Central memory CD8-positive, alpha-beta T cell (primary cell): ENCODE measurements around the gene MYF5.

Source experiments
- ATAC-seq: fragments of 150-1000 bp; cut with Tn5 transposase; replicated peaks from 2 replicates; pipeline ENCODE4 v1.10.0; 2022; ENCODE audit warnings: mild to moderate bottlenecking, moderate FRiP score, moderate number of reproducible peaks; ENCODE audit not compliant: poor library complexity, severe bottlenecking; ENCODE audit errors: extremely low read depth
- DNase-seq, 2 donors: peaks; one replicate each; pipeline ENCODE4 v3.0.0; 2021; ENCODE audit warnings: low spot score in 2 of 2
- H3K27ac Mint-ChIP-seq: one replicate; pipeline ENCODE4 v1.8.0; 2022; ENCODE audit warnings: low read depth, mild to moderate bottlenecking, moderate library complexity, mixed read lengths
- H3K27me3 Mint-ChIP-seq: one replicate; pipeline ENCODE4 v1.8.0; 2022; ENCODE audit warnings: mixed read lengths
- H3K36me3 Mint-ChIP-seq: one replicate; pipeline ENCODE4 v1.8.0; 2022; ENCODE audit warnings: mild to moderate bottlenecking, moderate library complexity, mixed read lengths; ENCODE audit not compliant: insufficient read depth
- H3K4me1 Mint-ChIP-seq: one replicate; pipeline ENCODE4 v1.8.0; 2022; ENCODE audit warnings: mixed read lengths
- H3K4me3 Mint-ChIP-seq: one replicate; pipeline ENCODE4 v1.8.0; 2022; ENCODE audit warnings: mild to moderate bottlenecking, moderate library complexity, mixed read lengths
- H3K9me3 Mint-ChIP-seq: one replicate; pipeline ENCODE4 v1.8.0; 2022; ENCODE audit warnings: mixed read lengths

MYF5 gene

DNA sequence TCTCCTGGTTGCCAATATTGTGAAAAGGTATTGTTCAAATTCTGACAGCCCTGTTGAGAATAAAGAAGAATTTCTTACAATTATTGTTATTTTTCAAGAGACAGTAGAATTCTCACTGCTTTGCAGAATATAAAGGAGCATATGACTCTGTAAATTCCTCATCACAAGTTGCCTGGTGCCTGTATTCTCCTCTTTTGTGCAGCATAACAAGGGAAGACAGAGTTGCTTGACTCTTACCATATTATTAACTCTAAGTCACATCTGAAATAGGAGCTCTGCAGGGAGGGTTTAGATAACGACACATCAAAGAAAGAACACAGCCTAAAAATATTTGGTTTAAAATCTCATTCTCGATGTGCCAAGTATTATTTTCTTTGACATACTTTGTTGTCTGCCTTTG, 31.1 kb downstream of the MYF5 start:
- DNase-seq: no peak
- Mint-ChIP-seq H3K9me3 (peaks cover 42% of the 10 kb centered on the region), H3K4me3 (no peak overlapping the region), H3K27me3 (no peaks in the 10 kb centered on the region), H3K36me3 (peaks cover 4% of the 10 kb centered on the region), H3K4me1 (no peaks in the 10 kb centered on the region), H3K27ac (no peak overlapping the region)
- ATAC-seq: no peak

- no peak overlapping the region for H3K4me3 Mint-ChIP-seq
- no peak for DNase-seq
- H3K27ac Mint-ChIP-seq: no peak overlapping the region
- H3K4me1 Mint-ChIP-seq: no peaks in the 10 kb centered on the region
- peaks cover 30% of the 10 kb centered on the region for H3K9me3 Mint-ChIP-seq
- no peaks in the 10 kb centered on the region for H3K27me3 Mint-ChIP-seq
- peaks cover 4% of the 10 kb centered on the region for H3K36me3 Mint-ChIP-seq
- ATAC-seq: no peak
Measured at GRCh38 chr12:80749456-80749855, 32.7 kb downstream of the MYF5 start.

DNA sequence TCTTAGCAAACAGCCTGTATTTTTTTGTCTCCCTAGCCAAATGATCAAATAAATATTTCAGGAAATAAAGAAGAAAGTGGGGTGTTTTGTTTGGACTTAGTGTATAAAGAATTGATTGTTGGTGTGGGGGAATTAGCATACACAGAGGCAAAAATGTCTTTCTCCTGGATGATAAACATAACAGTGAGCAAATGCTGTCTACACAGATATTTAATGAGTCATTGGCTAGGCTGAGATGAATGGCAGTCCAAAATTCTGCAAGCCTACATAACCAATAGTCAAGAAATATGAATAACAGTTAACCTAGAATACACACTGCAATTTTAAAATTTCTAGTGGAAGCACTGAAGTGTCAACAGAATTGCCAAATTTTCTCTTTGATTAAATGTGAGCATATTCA, 35.8 kb downstream of the MYF5 start:
- Mint-ChIP-seq H3K27me3 (no peaks in the 10 kb centered on the region), H3K36me3 (peaks cover 4% of the 10 kb centered on the region), H3K4me1 (no peaks in the 10 kb centered on the region), H3K9me3 (peaks cover 33% of the 10 kb centered on the region), H3K27ac (no peak overlapping the region), H3K4me3 (no peak overlapping the region)
- ATAC-seq (no peak), DNase-seq (no peak)

DNA sequence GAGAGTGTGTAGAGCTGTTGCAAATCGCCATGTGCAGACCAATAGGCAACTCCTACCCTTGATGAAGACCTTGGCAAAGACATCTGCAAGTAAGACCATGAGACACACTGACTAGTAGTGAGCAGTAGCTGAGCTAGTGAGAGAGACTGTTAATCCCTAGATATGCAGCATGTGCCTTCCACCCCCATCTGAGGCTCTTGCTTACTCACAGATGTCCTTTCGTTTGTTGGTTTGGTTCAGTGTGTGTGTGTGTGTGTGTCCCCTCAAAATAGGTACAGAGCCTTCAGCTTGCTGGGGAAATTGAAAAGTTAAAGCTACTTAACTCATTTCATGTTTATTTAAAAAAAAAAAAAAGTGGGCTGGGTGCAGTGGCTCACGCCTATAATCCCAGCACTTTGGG, 37.6 kb downstream of the MYF5 start:
- H3K4me1 Mint-ChIP-seq: no peaks in the 10 kb centered on the region
- no peak overlapping the region for H3K27ac Mint-ChIP-seq
- no peaks in the 10 kb centered on the region for H3K27me3 Mint-ChIP-seq
- H3K4me3 Mint-ChIP-seq: no peak overlapping the region
- ATAC-seq: no peak
- peaks cover 4% of the 10 kb centered on the region for H3K36me3 Mint-ChIP-seq
- DNase-seq: no peak
- H3K9me3 Mint-ChIP-seq: peaks cover 33% of the 10 kb centered on the region

- Mint-ChIP-seq H3K9me3 (peaks cover 35% of the 10 kb centered on the region), H3K4me1 (no peaks in the 10 kb centered on the region), H3K36me3 (no peaks in the 10 kb centered on the region), H3K27ac (no peak overlapping the region), H3K27me3 (no peaks in the 10 kb centered on the region), H3K4me3 (no peak overlapping the region)
- DNase-seq: no peak
- no peak for ATAC-seq
Measured at GRCh38 chr12:80756875-80757274, 40.2 kb downstream of the MYF5 start.

- Mint-ChIP-seq H3K27ac (no peak overlapping the region), H3K9me3 (peaks cover 25% of the 10 kb centered on the region), H3K4me1 (no peaks in the 10 kb centered on the region), H3K27me3 (no peaks in the 10 kb centered on the region), H3K36me3 (no peaks in the 10 kb centered on the region), H3K4me3 (no peak overlapping the region)
- ATAC-seq: no peak
- no peak for DNase-seq
Measured at GRCh38 chr12:80761838-80762237, 45.1 kb downstream of the MYF5 start.

GRCh38 chr12:80763874-80764273, 47.2 kb downstream of the MYF5 start:
- H3K27ac Mint-ChIP-seq: no peak overlapping the region
- H3K27me3 Mint-ChIP-seq: no peaks in the 10 kb centered on the region
- no peak overlapping the region for H3K4me3 Mint-ChIP-seq
- ATAC-seq (no peak), DNase-seq (no peak)
- H3K36me3 Mint-ChIP-seq: no peaks in the 10 kb centered on the region
- no peaks in the 10 kb centered on the region for H3K4me1 Mint-ChIP-seq
- peaks cover 17% of the 10 kb centered on the region for H3K9me3 Mint-ChIP-seq

- DNase-seq: no peak
- no peak for ATAC-seq
- no peak overlapping the region for H3K4me3 Mint-ChIP-seq
- no peaks in the 10 kb centered on the region for H3K4me1 Mint-ChIP-seq
- H3K9me3 Mint-ChIP-seq: peaks cover 11% of the 10 kb centered on the region
- no peaks in the 10 kb centered on the region for H3K36me3 Mint-ChIP-seq
- H3K27ac Mint-ChIP-seq: no peak overlapping the region
- H3K27me3 Mint-ChIP-seq: no peaks in the 10 kb centered on the region
Measured at GRCh38 chr12:80766210-80766609, 49.5 kb downstream of the MYF5 start.

GRCh38 chr12:80766897-80767296, 50.2 kb downstream of the MYF5 start:
- no peak for ATAC-seq
- no peaks in the 10 kb centered on the region for H3K36me3 Mint-ChIP-seq
- H3K9me3 Mint-ChIP-seq: peaks cover 5% of the 10 kb centered on the region
- H3K27me3 Mint-ChIP-seq: no peaks in the 10 kb centered on the region
- no peak overlapping the region for H3K27ac Mint-ChIP-seq
- no peak for DNase-seq
- H3K4me3 Mint-ChIP-seq: no peak overlapping the region
- H3K4me1 Mint-ChIP-seq: no peaks in the 10 kb centered on the region
